GM21529 (cell line): ENCODE measurements around the gene NFS1.
"Not testable (repeated sequence)": the region's sequence is repeated elsewhere in the genome, so short reads cannot be mapped to it uniquely, and the experiment has no call there.

ENCODE experiments used
- ATAC-seq: cut with Tn5 transposase; IDR thresholded peaks from one replicate; pipeline ENCODE4 v1.9.1; 2021; ENCODE audit not compliant: unreplicated experiment

NFS1 gene

GRCh38 chr20:35729836-35730582, 30.9 kb upstream of the NFS1 start:
- no peak for ATAC-seq

GRCh38 chr20:35729283-35729807, 30.2 kb upstream of the NFS1 start:
- ATAC-seq: no peak

- ATAC-seq: no peak
Observed at GRCh38 chr20:35726842-35727711, 27.9 kb upstream of the NFS1 start.

GRCh38 chr20:35724321-35725230, 25.4 kb upstream of the NFS1 start:
- no peak for ATAC-seq

GRCh38 chr20:35723652-35724320, 24.6 kb upstream of the NFS1 start:
- ATAC-seq: not testable (repeated sequence)

GRCh38 chr20:35723275-35723639, 24.1 kb upstream of the NFS1 start:
- not testable (repeated sequence) for ATAC-seq

GRCh38 chr20:35721621-35722020, 22.5 kb upstream of the NFS1 start:
- no peak for ATAC-seq

- ATAC-seq: no peak
Observed at GRCh38 chr20:35721219-35721618, 22.1 kb upstream of the NFS1 start.

GRCh38 chr20:35720165-35721123, 21.3 kb upstream of the NFS1 start:
- no peak for ATAC-seq

- no peak for ATAC-seq
Observed at GRCh38 chr20:35719717-35720116, 20.6 kb upstream of the NFS1 start.

GRCh38 chr20:35718972-35719635, 20.0 kb upstream of the NFS1 start:
- no peak for ATAC-seq

- ATAC-seq: not testable (repeated sequence)
Observed at GRCh38 chr20:35718321-35718720, 19.2 kb upstream of the NFS1 start.

- no peak for ATAC-seq
Observed at GRCh38 chr20:35716330-35716729, 17.2 kb upstream of the NFS1 start.

GRCh38 chr20:35715652-35716051, 16.5 kb upstream of the NFS1 start:
- ATAC-seq: no peak

GRCh38 chr20:35714127-35714526, 15.0 kb upstream of the NFS1 start:
- ATAC-seq: no peak

GRCh38 chr20:35713120-35713519, 14.0 kb upstream of the NFS1 start:
- ATAC-seq: not testable (repeated sequence)

GRCh38 chr20:35711588-35712209, 12.5 kb upstream of the NFS1 start:
- ATAC-seq: no peak

- ATAC-seq: no peak
Observed at GRCh38 chr20:35710884-35711587, 11.9 kb upstream of the NFS1 start.
